Prostate gland (tissue), 2 donors: Measurements from ENCODE around the gene STRN3.

Source experiments
- CTCF ChIP-seq, 4 experiments: fragments of 200-600 bp in 2 of 4; fragments of 450-650 bp in 2 of 4; sonication (generic) in 2 of 4; IDR thresholded peaks; 1 replicate in 3 of 4; 2 replicates in 1 of 4; pipeline ENCODE4 v1.5.1; 2016 to 2019; ENCODE audit warnings: antibody characterized with exemption in 4 of 4, mild to moderate bottlenecking in 2 of 4, moderate library complexity in 2 of 4
- POLR2A ChIP-seq: fragments of 450-650 bp; IDR thresholded peaks from one replicate; pipeline ENCODE4 v1.6.1; 2016; ENCODE audit warnings: antibody characterized with exemption, mild to moderate bottlenecking
- POLR2AphosphoS5 ChIP-seq: sonication (generic); formaldehyde crosslinking; IDR thresholded peaks from one replicate; pipeline ENCODE4 v1.6.1; 2017; ENCODE audit warnings: antibody characterized with exemption

GRCh38 chr14:30903285-30904124 lies 122.7 kb downstream of the STRN3 start:
- no peak for TF ChIP-seq CTCF (IDR thresholded peaks at IDR 0.05)
- no peak for TF ChIP-seq POLR2A
- TF ChIP-seq POLR2AphosphoS5 = no peak
